Neural cell (in vitro differentiated cells): ENCODE results near the gene TUBB3. TPM values are rescaled to one million over a fixed set of nuclear protein-coding genes. Genes with fewer than 3 reads are reported as not detected.

Experiments
- H2AFZ ChIP-seq: fragments of 200-600, 300-800 bp; sonication (generic), shearing (Covaris generic); 2 replicates; pipeline ENCODE4 v1.6.0; 2014; ENCODE audit warnings: low read depth, mild to moderate bottlenecking, antibody characterized with exemption, low read length, moderate library complexity
- H3F3A ChIP-seq: fragments of 200-600 bp; shearing (Covaris generic); 2 replicates; pipeline ENCODE4 v1.6.1; 2016; ENCODE audit warnings: mild to moderate bottlenecking, moderate library complexity, mixed read lengths, antibody characterized with exemption, low read length; ENCODE audit not compliant: insufficient read depth, poor library complexity, severe bottlenecking
- H3K27ac ChIP-seq: fragments of 200-600, 300-800 bp; sonication (generic), shearing (Covaris generic); 2 replicates; pipeline ENCODE4 v1.5.1; 2014; ENCODE audit warnings: mild to moderate bottlenecking, low read length, moderate library complexity
- H3K27me3 ChIP-seq: fragments of 300-800, 200-600 bp; sonication (generic), shearing (Covaris generic); 2 replicates; pipeline ENCODE4 v1.6.0; 2014; ENCODE audit warnings: mild to moderate bottlenecking, low read depth, low read length, moderate library complexity; ENCODE audit not compliant: insufficient read depth
- H3K36me3 ChIP-seq: fragments of 300-800, 200-600 bp; sonication (generic), shearing (Covaris generic); 2 replicates; pipeline ENCODE4 v1.5.1; 2014; ENCODE audit warnings: mild to moderate bottlenecking, antibody characterized with exemption, low read length, moderate library complexity; ENCODE audit not compliant: insufficient read depth
- H3K4me2 ChIP-seq: fragments of 300-800, 200-600 bp; sonication (generic), shearing (Covaris generic); 2 replicates; pipeline ENCODE4 v1.6.0; 2014; ENCODE audit warnings: mild to moderate bottlenecking, low read length
- H3K4me3 ChIP-seq: fragments of 300-800, 200-600 bp; sonication (generic), shearing (Covaris generic); 2 replicates; pipeline ENCODE4 v1.5.1; 2014; ENCODE audit warnings: mild to moderate bottlenecking, low read length, moderate library complexity
- H3K79me2 ChIP-seq: fragments of 200-600 bp; shearing (Covaris generic); replicated peaks from 2 replicates; pipeline ENCODE4 v1.6.0; 2014; ENCODE audit warnings: mild to moderate bottlenecking, low read length, moderate library complexity; ENCODE audit not compliant: insufficient read depth
- H3K9ac ChIP-seq: fragments of 300-800, 200-600 bp; sonication (generic), shearing (Covaris generic); 2 replicates; pipeline ENCODE4 v1.6.1; 2016; ENCODE audit warnings: mild to moderate bottlenecking, low read length, mixed read lengths
- H3K9me2 ChIP-seq: fragments of 200-600 bp; shearing (Covaris generic); 2 replicates; pipeline ENCODE4 v1.6.1; 2016; ENCODE audit warnings: mild to moderate bottlenecking, low read length, mixed read lengths; ENCODE audit not compliant: insufficient read depth
- H3K9me3 ChIP-seq: fragments of 200-600, 300-800 bp; sonication (generic), shearing (Covaris generic); 2 replicates; pipeline ENCODE4 v1.6.1; 2016; ENCODE audit warnings: mild to moderate bottlenecking, mixed run types, low read length, moderate library complexity, mixed read lengths
- H4K20me1 ChIP-seq: fragments of 200-600 bp; shearing (Covaris generic); 2 replicates; pipeline ENCODE4 v1.6.1; 2016; ENCODE audit warnings: mild to moderate bottlenecking, mixed run types; ENCODE audit not compliant: insufficient read depth
- EP300 ChIP-seq: fragments of 450-650 bp; conservative IDR thresholded peaks from 2 replicates; pipeline ENCODE4 v1.6.1; 2014; ENCODE audit warnings: antibody characterized with exemption, mild to moderate bottlenecking, moderate library complexity; ENCODE audit not compliant: poor library complexity, severe bottlenecking
- EZH2 ChIP-seq: fragments of 200-600, 300-800 bp; shearing (Covaris generic), sonication (generic); IDR thresholded peaks from 2 replicates; pipeline ENCODE4 v1.6.1; 2014; ENCODE audit warnings: antibody characterized with exemption, low read length, borderline replicate concordance, mild to moderate bottlenecking; ENCODE audit not compliant: insufficient read depth, poor library complexity, severe bottlenecking
- MXI1 ChIP-seq: fragments of 450-650 bp; conservative IDR thresholded peaks from 2 replicates; pipeline ENCODE4 v1.6.1; 2014; ENCODE audit warnings: antibody characterized with exemption, mild to moderate bottlenecking; ENCODE audit not compliant: poor library complexity, severe bottlenecking
- POLR2AphosphoS5 ChIP-seq: IDR thresholded peaks from 2 replicates; pipeline ENCODE4 v1.6.1; 2012
- RAD21 ChIP-seq: fragments of 450-650 bp; conservative IDR thresholded peaks from 2 replicates; pipeline ENCODE4 v1.6.1; 2014; ENCODE audit warnings: antibody characterized with exemption, mild to moderate bottlenecking, moderate library complexity
- SMC3 ChIP-seq: fragments of 450-650 bp; conservative IDR thresholded peaks from 2 replicates; pipeline ENCODE4 v1.6.1; 2014; ENCODE audit warnings: antibody characterized with exemption, mild to moderate bottlenecking, moderate library complexity; ENCODE audit not compliant: poor library complexity
- TAF1 ChIP-seq: IDR thresholded peaks from 2 replicates; pipeline ENCODE4 v1.6.1; 2012; ENCODE audit warnings: low read depth
- polyA plus RNA-seq: library from polyadenylated mRNA; depleted of rRNA; stranded (reverse); fragments of >200 nt; gene quantifications from 2 replicates; pipeline ENCODE4 v1.2.3, GENCODE V29; 2014
- TF ChIP-seq, protein P1 (sequence below): fragments of 450-650 bp; IDR thresholded peaks from 2 replicates; pipeline ENCODE4 v1.5.1; 2014; ENCODE audit warnings: antibody characterized with exemption, mild to moderate bottlenecking, moderate library complexity; ENCODE audit not compliant: poor library complexity, severe bottlenecking
- TF ChIP-seq, protein P2 (sequence below): IDR thresholded peaks from 2 replicates; pipeline ENCODE4 v1.6.1; 2012; ENCODE audit warnings: borderline replicate concordance

The TUBB3 gene
- polyA plus RNA-seq, 1 donor from 2014 or later: 2,442 TPM

DNA sequence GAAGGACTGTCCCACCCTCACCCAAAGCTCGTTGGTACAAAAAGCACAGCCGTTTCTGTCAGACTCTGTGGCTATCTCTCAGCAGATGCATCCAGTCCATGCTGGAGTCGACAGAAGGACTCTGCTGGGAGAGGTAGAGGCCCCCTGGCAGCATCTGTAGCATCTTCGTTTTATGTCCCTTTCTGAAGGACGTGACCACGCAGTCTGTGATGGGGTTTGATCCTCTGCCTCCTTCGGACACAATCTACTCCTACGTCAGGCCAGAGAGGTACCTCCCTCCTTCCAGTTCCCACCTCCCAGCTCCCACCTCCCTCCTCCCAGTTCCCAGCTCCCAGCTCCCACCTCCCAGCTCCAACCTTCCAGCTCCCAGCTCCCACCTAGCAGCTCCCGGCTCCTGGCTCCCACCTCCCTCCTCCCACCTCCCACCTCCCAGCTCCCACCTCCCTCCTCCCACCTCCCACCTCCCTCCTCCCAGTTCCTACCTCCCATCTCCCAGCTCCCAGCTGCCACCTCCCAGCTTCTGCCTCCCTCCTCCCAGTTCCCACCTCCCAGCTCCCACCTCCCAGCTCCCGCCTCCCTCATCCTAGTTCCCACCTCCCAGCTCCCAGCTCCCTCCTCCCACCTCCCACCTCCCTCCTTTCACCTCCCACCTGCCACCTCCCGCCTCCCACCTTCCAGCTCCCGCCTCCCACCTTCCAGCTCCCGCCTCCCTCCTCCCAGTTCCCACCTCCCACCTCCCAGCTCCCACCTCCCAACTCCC is 15.9 kb upstream of the TUBB3 start:
- no peak overlapping the region for H3K4me2 ChIP-seq
- TF ChIP-seq EZH2 (no peak), MXI1 (no peak)
- no peak overlapping the region for H3K4me3 ChIP-seq
- H3K36me3 ChIP-seq: no peaks in the 10 kb centered on the region
- H3K9ac ChIP-seq: no peak overlapping the region
- H3K9me2 ChIP-seq: no peaks in the 10 kb centered on the region
- no peaks in the 10 kb centered on the region for H3K9me3 ChIP-seq
- no peaks in the 10 kb centered on the region for H4K20me1 ChIP-seq
- H3F3A ChIP-seq: no peaks in the 10 kb centered on the region
- no peak overlapping the region for H2AFZ ChIP-seq
- no peak overlapping the region for H3K27ac ChIP-seq
- no peaks in the 10 kb centered on the region for H3K79me2 ChIP-seq
- no peaks in the 10 kb centered on the region for H3K27me3 ChIP-seq

DNA sequence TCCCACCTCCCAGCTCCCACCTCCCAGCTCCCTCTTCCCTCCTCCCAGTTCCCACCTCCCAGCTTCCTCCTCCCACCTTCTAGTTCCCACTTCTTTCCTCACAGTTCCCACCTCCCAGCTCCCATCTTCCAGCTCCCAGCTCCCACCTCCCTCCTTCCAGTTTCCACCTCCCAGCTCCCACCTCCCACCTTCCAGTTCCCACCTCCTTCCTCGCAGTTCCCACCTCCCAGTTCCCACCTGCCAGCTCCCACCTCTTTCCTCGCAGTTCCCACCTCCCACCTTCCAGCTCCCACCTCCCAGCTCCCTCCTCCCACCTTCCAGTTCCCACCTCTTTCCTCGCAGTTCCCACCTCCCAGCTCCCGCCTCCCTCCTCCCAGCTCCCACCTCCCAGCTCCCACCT is 14.9 kb upstream of the TUBB3 start:
- Histone ChIP-seq H4K20me1 (no peaks in the 10 kb centered on the region), H3K79me2 (no peaks in the 10 kb centered on the region), H3K9ac (no peak overlapping the region), H3K4me2 (no peak overlapping the region), H3K4me3 (no peak overlapping the region), H3K27me3 (no peaks in the 10 kb centered on the region), H3K9me2 (no peaks in the 10 kb centered on the region), H3K27ac (no peak overlapping the region), H3K9me3 (no peaks in the 10 kb centered on the region), H2AFZ (no peak overlapping the region), H3F3A (no peaks in the 10 kb centered on the region), H3K36me3 (no peaks in the 10 kb centered on the region)
- TF ChIP-seq RAD21 (no peak), EZH2 (no peak), SMC3 (no peak), EP300 (no peak)

DNA sequence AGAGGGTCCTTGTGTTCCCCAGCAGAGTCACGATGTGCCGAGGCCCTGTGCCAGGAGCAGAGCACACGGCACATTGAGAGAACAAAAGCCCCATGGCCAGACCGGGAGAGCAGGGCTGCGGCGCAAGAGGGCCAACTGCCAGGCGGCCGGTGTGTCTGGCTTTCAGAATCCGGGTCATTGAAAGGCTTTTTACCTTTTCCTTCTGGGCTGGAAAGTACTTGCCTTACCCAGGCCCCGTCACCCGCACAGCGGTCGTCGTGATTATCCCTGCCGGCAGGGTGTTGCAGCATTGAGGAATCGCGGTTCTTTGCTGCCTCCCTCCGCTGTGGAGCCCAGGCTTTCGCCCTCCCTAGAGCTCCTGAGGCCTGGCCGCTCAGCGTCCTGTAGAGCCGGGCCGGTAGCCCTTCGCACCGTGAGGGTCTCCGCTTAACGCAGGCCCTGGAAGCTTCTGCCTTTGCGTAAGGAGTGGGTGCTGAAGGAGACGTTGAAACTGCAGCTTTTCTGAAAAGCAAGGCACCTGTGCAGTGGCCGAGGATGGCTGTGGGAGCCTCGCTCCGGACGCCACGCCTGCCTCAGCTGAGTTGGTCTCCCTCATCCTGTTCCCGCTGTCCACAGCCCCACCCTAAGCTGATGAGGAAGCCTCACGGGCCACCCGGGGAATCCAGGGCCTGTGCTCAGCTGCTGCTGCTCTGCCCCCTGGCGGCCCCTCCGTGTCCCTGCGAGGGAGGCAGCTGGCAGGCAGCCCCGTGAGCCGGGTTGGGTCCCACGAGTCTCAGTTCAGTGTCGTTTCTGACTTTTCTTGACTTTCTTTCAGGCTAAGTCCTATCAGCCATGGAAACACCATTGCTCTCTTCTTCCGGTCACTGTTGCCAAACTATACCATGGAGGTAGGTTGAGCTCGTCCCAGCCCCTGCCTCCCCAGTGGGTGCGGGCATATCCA is 13.1 kb upstream of the TUBB3 start:
- Histone ChIP-seq H3F3A (no peaks in the 10 kb centered on the region), H3K79me2 (no peaks in the 10 kb centered on the region), H3K9me2 (no peaks in the 10 kb centered on the region), H3K27me3 (no peaks in the 10 kb centered on the region), H3K36me3 (no peaks in the 10 kb centered on the region), H3K4me3 (no peak overlapping the region), H3K27ac (no peak overlapping the region), H3K4me2 (no peak overlapping the region), H4K20me1 (no peaks in the 10 kb centered on the region), H3K9ac (no peak overlapping the region), H2AFZ (no peak overlapping the region), H3K9me3 (no peaks in the 10 kb centered on the region)
- no peak for TF ChIP-seq POLR2AphosphoS5
- TF ChIP-seq EP300: no peak
- TF ChIP-seq, protein P1, sequence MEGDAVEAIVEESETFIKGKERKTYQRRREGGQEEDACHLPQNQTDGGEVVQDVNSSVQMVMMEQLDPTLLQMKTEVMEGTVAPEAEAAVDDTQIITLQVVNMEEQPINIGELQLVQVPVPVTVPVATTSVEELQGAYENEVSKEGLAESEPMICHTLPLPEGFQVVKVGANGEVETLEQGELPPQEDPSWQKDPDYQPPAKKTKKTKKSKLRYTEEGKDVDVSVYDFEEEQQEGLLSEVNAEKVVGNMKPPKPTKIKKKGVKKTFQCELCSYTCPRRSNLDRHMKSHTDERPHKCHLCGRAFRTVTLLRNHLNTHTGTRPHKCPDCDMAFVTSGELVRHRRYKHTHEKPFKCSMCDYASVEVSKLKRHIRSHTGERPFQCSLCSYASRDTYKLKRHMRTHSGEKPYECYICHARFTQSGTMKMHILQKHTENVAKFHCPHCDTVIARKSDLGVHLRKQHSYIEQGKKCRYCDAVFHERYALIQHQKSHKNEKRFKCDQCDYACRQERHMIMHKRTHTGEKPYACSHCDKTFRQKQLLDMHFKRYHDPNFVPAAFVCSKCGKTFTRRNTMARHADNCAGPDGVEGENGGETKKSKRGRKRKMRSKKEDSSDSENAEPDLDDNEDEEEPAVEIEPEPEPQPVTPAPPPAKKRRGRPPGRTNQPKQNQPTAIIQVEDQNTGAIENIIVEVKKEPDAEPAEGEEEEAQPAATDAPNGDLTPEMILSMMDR: peak; percentile 68
- TF ChIP-seq EZH2: no peak
- peak; percentile 31 for TF ChIP-seq RAD21
- no peak for TF ChIP-seq MXI1
- TF ChIP-seq TAF1: no peak
- peak; percentile 51 for TF ChIP-seq SMC3
- TF ChIP-seq, protein P2, sequence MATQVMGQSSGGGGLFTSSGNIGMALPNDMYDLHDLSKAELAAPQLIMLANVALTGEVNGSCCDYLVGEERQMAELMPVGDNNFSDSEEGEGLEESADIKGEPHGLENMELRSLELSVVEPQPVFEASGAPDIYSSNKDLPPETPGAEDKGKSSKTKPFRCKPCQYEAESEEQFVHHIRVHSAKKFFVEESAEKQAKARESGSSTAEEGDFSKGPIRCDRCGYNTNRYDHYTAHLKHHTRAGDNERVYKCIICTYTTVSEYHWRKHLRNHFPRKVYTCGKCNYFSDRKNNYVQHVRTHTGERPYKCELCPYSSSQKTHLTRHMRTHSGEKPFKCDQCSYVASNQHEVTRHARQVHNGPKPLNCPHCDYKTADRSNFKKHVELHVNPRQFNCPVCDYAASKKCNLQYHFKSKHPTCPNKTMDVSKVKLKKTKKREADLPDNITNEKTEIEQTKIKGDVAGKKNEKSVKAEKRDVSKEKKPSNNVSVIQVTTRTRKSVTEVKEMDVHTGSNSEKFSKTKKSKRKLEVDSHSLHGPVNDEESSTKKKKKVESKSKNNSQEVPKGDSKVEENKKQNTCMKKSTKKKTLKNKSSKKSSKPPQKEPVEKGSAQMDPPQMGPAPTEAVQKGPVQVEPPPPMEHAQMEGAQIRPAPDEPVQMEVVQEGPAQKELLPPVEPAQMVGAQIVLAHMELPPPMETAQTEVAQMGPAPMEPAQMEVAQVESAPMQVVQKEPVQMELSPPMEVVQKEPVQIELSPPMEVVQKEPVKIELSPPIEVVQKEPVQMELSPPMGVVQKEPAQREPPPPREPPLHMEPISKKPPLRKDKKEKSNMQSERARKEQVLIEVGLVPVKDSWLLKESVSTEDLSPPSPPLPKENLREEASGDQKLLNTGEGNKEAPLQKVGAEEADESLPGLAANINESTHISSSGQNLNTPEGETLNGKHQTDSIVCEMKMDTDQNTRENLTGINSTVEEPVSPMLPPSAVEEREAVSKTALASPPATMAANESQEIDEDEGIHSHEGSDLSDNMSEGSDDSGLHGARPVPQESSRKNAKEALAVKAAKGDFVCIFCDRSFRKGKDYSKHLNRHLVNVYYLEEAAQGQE: no peak
